Activated CD8-positive, alpha-beta memory T cell treated with anti-CD3 and anti-CD28 coated beads, Interleukin-2, amount 50 U/mL, for 24 hours (primary cell): ENCODE data around the gene COL23A1.

Experiments
- DNase-seq: peaks from one replicate; pipeline ENCODE4 v3.0.0-alpha.2; 2020; ENCODE audit errors: extremely low read depth

The COL23A1 gene

GRCh38 chr5:178284093-178284675, 306.0 kb downstream of the COL23A1 start:
- DNase-seq = no peak

DNA sequence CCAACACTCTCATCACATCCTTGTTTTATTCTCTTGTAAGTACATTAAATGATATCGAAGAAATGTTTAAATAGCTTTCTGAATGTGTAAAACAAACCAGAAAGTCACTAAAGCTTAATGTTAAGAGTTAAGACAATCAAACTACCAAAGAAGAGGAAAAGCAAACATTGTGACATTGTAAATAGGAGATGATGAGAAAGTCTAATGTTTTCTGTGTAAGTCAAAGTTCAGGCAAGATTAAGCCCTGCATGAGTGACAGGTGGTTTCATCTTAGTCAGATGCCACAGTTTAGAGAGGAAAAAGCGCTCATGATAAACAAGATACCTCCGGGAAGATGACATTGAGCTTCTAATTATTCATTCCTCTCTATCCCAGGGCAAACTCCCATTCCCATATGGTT, 306.7 kb downstream of the COL23A1 start:
- DNase-seq = no peak

- DNase-seq = no peak
These were observed 307.8 kb downstream of the COL23A1 start for GRCh38 chr5:178282391-178282790.

DNA sequence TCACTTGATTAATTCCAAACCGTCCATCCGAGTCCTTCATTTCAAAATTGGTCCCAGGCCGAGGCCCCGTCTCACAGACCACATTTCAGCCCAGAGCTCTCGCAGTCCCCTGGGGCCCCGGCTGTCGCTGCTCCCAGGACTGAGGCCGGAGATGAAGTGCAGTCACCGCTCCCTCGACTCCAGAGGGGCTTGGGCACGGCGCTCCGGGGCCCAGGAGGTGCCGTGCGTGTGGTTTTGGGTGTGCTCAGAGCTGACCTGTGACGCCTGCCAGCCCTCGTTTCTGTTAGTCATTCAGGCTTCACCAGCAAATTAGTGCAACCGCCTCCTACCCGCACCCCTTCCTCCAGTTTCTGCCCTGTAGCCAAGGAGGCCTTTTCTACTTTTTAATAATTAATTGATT, 308.9 kb downstream of the COL23A1 start:
- DNase-seq = no peak

DNA sequence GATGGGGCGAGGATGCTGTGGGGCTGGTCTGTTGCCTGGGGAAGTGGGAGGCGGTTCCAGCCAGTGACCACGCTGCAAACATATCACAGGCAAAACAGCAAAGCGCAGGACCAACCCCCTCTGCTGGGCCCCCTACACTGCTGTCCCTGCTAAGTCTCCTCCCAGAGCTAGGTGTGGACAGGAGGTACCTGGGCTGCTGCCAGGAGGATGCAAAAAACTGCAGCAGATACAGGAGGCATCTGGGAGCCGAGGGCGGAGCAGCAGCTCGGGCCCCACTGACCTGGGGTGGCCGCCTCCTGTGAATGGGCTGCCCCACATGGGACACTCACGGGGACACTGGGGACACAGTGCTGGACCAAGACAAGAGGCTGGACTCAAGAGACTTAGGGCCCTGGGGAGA, 309.6 kb downstream of the COL23A1 start:
- DNase-seq = no peak

GRCh38 chr5:178279723-178280438, 310.3 kb downstream of the COL23A1 start:
- peak; percentile 20 for DNase-seq

DNA sequence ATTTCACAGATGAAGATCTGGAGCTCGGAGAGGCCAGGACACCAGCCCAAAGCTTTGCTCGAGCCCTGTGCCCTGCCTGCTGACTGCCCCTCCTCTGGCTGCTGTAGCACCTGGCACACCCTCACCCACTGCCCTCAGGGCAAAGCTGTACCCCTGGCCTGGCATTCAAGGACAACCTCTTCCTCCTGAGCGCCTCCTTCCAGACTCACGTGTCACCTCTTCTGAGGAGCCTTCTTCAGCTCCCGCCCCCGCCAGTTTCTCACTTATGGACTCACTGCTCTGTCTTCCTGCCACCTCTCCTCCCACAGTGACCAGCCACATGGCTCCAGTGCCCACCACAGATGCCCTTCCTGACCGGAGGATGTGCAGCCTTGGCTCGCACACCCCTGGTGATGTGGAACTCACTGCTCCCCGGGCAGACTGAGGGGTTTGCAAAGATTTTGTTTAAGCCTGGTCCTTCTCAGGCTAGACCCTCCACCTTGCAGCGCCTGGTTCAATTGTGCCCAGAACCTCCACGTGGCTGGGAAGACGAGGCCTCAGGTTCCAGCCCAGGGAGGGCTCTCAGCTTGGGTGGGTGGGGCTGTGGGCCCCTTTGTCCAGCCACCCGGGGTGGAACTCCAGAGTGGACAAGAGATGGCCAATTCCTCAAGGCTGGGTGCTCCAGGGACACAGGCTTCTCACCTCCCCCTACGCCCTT, 311.0 kb downstream of the COL23A1 start:
- DNase-seq = no peak

DNA sequence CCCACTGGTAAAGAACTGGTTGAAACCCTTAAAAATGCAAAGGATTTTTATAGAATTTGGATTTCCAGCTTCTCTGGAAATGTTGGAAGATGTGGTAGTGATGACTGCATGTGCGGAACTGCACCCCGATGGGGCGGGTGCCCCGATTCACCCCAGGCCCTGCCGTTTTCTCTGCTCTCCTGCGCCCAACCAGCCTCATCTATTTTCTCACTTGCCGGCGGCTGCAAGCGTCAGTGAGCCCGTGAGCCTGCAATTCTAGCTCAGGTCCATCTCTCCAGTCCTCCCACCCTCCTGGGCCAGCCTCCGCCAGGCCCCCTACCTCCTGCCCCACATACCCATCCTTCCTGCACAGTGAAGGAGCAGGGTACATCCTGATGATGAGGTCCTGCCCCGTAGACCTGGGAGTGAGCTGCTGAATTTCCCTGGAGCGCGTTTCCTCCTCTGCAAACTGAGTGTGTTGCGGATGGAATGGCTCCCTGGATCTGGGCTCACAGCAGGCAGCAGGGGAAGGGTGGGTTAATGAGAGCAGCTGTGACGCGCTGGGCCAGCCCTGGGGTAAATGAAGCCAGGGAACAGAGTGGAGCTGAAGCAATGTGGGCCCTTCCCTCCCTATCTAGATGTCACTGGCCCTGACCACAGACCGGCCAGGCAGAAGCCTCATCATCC, 311.7 kb downstream of the COL23A1 start:
- no peak for DNase-seq

- DNase-seq = no peak
These were observed 312.3 kb downstream of the COL23A1 start for GRCh38 chr5:178277866-178278265.

- DNase-seq = no peak
These were observed 312.8 kb downstream of the COL23A1 start for GRCh38 chr5:178277346-178277745.

GRCh38 chr5:178274781-178275537, 315.2 kb downstream of the COL23A1 start:
- DNase-seq = no peak

- no peak for DNase-seq
These were observed 316.3 kb downstream of the COL23A1 start for GRCh38 chr5:178273665-178274541.

- DNase-seq = no peak
These were observed 317.2 kb downstream of the COL23A1 start for GRCh38 chr5:178273041-178273440.

- no peak for DNase-seq
These were observed 317.6 kb downstream of the COL23A1 start for GRCh38 chr5:178272591-178272990.

DNA sequence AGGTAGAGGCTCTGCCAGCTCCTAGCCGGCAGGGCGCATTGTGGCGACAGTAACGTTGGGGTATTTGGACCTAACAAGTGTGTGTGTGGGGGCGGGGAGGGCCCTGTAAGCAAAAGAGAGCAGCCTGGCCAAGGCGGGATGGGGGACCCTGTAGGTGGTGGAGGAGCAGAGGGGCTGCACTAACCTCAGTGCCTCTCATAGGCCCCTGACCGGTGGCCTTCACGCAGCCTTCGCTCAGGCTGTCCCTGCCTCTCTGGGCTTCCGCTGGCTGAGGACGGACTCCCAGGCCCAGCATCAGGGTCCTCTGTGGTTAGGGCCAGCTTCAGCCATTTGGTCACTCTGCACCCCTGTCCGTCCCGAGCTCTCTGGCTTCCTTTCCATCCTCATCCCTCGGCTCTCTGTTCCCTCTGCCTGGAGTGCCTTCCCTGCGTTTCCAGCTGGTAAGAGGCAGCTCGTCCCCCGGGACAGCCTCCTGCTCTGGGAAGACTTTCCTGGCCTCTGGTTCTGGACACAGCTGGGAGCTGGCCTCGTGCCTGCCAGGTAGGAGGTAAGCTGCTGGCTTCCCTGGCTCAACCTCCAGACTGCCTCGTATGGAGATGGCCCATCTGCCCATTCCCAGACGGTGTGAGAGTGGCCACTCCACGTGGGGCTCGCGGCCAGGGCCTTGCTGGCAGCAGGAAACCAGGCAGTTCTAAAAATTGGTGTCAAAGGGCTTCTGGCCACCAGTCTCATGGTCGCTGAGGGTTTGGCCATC, 318.3 kb downstream of the COL23A1 start:
- DNase-seq = no peak

- DNase-seq = no peak
These were observed 319.0 kb downstream of the COL23A1 start for GRCh38 chr5:178271231-178271630.

DNA sequence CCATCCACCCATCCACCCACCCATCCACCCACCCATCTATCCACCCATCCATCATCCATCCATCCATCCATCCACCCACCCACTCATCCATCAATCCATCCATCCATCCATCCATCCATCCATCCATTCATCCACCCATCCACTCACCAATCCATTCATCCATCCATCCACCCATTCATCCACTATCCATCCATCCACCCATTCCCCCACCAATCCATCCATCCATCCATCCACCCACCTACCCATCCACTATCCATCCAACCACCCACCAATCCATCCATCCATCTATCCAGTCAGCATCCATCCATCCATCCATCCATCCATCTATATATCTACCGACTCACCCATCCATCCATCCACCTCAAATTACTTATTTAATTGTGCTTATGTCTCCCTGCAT, 320.7 kb downstream of the COL23A1 start:
- no peak for DNase-seq

DNA sequence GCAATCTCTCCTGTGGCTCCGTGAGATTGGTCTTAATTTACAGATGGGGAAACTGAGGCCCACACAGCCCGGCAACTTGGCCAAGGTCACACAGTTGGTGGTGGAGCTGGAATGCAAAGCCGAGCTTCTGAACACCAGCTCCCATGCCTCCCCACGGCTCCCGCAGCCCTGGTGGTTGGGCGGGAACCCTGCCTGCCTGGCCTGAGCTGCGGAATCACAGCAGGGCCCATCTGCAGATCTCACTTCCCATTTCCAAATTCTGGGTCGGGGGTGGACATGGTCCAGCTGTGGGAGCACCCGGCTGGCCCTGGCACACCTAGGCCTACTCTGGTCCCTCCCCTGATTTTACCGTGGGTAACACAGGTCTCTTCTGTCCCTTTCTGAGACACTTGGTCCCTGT, 322.3 kb downstream of the COL23A1 start:
- no peak for DNase-seq

GRCh38 chr5:178267245-178267644, 322.9 kb downstream of the COL23A1 start:
- DNase-seq = no peak

DNA sequence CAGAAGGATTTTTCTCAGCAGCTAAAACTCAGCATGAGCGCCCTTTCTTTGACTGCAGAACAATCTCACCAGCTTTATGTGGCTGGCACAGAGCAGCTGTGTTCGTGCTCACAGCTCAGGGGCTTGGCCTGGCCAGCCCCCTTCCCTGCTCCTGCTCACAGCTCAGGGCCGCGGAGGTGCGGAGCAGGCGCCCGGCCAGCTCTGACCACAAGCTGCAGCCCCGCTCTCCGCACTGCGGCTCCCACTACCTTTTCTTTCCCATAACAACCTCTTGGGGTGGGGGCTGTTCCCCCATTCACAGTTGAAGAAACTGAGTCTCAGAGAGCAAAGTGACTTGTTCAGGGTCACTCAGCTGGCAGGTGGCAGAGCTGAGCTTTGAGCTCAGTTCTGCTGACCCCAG, 323.6 kb downstream of the COL23A1 start:
- DNase-seq = no peak
